OCI-M2 (cell line): Measurements from ENCODE around the gene ZNF785.
"Not testable (repeated sequence)": the region's sequence is repeated elsewhere in the genome, so short reads cannot be mapped to it uniquely, and the experiment has no call there.

Experiments
- DNase-seq: peaks from one replicate; lab custom pipeline; 2025; ENCODE audit not compliant: unreplicated experiment; lab: John Stamatoyannopoulos, UW

ZNF785 gene

GRCh38 chr16:30540916-30541464 lies 44.5 kb downstream of the ZNF785 start:
- not testable (repeated sequence) for DNase-seq

- DNase-seq, result not testable (repeated sequence)
Measured at GRCh38 chr16:30539986-30540526, 45.4 kb downstream of the ZNF785 start.

- DNase-seq, result no peak
Measured at GRCh38 chr16:30539000-30539964, 46.2 kb downstream of the ZNF785 start.

- DNase-seq, result not testable (repeated sequence)
Measured at GRCh38 chr16:30536391-30537024, 49.0 kb downstream of the ZNF785 start.

GRCh38 chr16:30535777-30536190 lies 49.7 kb downstream of the ZNF785 start:
- DNase-seq, result no peak

GRCh38 chr16:30535106-30535776 lies 50.3 kb downstream of the ZNF785 start:
- DNase-seq, result no peak

GRCh38 chr16:30534368-30535105 lies 51.0 kb downstream of the ZNF785 start, which contains the start of gene ZNF747:
Gene ZNF747, minus strand, starts transcription at chr16:30534858. Its CDS starts 179 bp downstream, at chr16:30534679.
- no peak for DNase-seq

- no peak for DNase-seq
Measured at GRCh38 chr16:30533748-30534367, 51.6 kb downstream of the ZNF785 start.

GRCh38 chr16:30533146-30533522 lies 52.4 kb downstream of the ZNF785 start:
- no peak for DNase-seq

GRCh38 chr16:30532285-30533145 lies 53.0 kb downstream of the ZNF785 start:
- DNase-seq, result no peak
